Sciatic nerve (tissue), 2 donors: ENCODE measurements around the gene MRPL40. TPM values are rescaled to one million over a fixed set of nuclear protein-coding genes. Genes with fewer than 3 reads are reported as not detected.
A peak's percentile ranks its signal among the peaks of the same experiment; 100 is the strongest.
"Not testable (repeated sequence)": the region's sequence is repeated elsewhere in the genome, so short reads cannot be mapped to it uniquely, and the experiment has no call there.

Experiments
- ATAC-seq: fragments of 200-7000 bp; cut with Tn5 transposase; one replicate; pipeline ENCODE4 v1.9.1; 2020; ENCODE audit warnings: mild to moderate bottlenecking, moderate library complexity
- DNase-seq: peaks from one replicate; pipeline ENCODE4 v3.0.0-alpha.2; 2020; ENCODE audit warnings: low spot score
- intact Hi-C: fragments of 100-400 bp; cut with DNase I; formaldehyde crosslinking; loops from one replicate; pipeline ENCODE4 v1.14.2; 2022
- total RNA-seq: library from RNA; stranded (reverse); fragmentation: NEBNext Ultra II Directional; extraction: Animal tissue kit (Norgen Biotek cat#: 25700); gene quantifications from one replicate; pipeline ENCODE4 v1.2.1, GENCODE V29; 2021
- donor health status: DM: no; HTN: no; CAD: no.
- donor health status: DM: no; HTN: no; CAD: no.

The MRPL40 gene
- total RNA-seq, 1 donor from 2014 or later = 18.7 TPM

DNA sequence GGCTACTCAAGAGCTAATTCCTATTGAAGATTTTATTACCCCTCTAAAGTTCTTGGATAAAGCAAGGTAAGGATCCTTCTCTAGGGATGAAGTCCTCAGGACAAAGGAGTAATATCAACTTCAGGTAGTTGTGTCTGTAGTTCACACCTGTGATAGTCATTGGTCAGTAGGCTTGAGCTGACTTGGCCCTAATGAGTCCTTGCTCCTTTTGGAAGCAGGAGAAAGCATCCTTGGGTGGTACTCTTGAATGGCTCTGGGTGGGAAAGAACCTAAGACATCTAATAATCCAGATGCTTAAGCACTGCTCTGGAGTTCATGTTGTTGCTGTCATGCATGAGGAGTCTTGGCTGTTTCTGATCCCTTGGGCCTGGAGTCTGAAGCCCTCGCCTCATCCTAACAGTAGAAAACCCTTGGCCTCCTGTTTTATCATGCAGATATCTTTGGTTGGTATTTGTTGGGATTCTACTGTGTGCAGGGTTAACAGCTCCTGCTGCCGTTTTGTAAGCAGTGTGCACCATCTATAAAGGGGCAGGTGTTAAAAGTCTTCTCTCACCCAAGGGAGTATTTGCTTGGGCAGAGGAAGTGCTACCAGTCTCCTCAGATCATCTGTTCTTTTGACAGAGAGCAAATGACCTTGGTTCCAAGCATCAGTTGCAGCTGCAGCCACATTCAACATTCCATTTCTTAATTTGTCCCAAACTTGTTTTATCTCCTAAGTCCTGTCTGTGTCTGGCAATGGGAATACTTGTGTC lies 2.7 kb downstream of the MRPL40 start:
- ATAC-seq (no peak), DNase-seq (no peak)
- intact Hi-C loops = no loop called here

GRCh38 chr22:19436444-19437161 lies 4.3 kb downstream of the MRPL40 start:
- DNase-seq, intact Hi-C loops, ATAC-seq: not testable (repeated sequence)

- no peak for DNase-seq
- no peak for ATAC-seq
- intact Hi-C loops = no loop called here
These were observed 6.0 kb downstream of the MRPL40 start for GRCh38 chr22:19438298-19438697.

DNA sequence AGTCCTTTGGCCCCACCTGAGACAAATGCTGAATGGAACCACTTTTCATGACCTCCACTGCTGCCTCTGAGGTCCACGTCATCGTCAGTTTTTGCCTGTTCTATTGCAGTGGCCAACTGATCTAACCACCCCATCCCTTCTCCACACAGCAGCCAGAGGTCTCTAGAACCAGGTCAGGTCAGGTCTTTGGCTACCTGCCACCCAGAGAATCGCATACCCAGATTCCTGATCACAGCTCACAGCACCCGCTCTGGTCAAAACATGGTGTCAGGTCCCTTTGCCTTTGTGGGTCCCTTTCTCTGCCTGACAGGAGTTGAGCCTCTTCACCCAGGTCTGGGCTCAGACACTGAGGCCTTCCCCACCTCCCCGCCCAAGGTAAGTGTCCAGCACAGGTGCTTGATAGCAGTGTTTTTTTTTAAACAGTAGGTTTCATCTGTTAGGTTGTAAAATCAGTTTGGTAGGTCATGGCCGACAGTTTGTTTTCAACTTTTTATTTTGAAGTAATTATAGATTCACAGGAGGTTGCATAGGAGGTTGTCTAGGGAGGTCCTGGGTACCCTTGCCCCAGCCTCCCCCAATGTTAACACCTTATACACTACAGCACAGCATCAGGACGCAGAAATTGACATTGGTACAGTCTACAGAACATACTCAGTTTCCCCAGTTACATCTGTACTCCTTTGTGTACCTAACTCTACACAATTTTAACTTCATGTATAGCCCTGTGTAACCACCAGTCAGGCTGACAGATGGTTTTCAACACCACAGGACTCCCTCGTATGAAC lies 8.3 kb downstream of the MRPL40 start:
- no peak for ATAC-seq
- no peak for DNase-seq
- intact Hi-C loops = no loop called here

- intact Hi-C loops = no loop called here
- ATAC-seq = no peak
- DNase-seq = no peak
These were observed 9.8 kb downstream of the MRPL40 start for GRCh38 chr22:19442166-19442565.

GRCh38 chr22:19443544-19444211 lies 11.3 kb downstream of the MRPL40 start:
- DNase-seq (no peak), ATAC-seq (no peak)
- intact Hi-C loops = no loop called here

DNA sequence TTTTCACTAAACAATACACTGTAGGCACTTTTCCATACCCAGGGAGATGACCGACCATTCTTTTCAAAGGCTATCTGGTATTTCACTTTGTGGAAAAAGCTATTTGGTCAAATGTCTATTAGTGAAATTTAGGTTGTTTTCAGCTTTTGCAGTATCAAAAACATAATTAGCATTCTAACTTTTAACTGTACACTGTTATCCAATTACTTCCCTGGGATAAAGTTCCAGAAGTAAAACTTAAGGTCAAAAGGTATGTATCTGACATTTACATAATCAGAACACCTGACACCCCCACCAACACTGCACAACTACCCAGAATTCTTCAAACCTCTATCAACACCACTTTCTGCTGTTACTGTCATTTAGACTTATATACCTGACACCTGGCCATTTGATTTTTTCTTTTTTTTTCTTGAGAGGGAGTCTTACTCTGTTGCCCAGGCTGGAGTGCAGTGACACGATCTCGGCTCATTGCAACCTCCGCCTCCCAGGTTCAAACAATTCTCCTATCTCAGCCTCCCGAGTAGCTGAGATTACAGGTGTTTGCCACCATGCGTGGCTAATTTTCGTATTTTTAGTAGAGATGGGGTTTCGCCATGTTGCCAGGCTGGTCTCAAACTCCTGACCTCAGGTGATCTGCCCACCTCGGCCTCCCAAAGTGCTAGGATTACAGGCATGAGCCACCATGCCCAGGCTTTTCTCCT lies 13.1 kb downstream of the MRPL40 start:
- intact Hi-C loops, ATAC-seq, DNase-seq: not testable (repeated sequence)

- DNase-seq (no peak), ATAC-seq (peak; percentile 6)
- intact Hi-C loops = no loop called here
These were observed 14.4 kb downstream of the MRPL40 start for GRCh38 chr22:19446603-19447329.

DNA sequence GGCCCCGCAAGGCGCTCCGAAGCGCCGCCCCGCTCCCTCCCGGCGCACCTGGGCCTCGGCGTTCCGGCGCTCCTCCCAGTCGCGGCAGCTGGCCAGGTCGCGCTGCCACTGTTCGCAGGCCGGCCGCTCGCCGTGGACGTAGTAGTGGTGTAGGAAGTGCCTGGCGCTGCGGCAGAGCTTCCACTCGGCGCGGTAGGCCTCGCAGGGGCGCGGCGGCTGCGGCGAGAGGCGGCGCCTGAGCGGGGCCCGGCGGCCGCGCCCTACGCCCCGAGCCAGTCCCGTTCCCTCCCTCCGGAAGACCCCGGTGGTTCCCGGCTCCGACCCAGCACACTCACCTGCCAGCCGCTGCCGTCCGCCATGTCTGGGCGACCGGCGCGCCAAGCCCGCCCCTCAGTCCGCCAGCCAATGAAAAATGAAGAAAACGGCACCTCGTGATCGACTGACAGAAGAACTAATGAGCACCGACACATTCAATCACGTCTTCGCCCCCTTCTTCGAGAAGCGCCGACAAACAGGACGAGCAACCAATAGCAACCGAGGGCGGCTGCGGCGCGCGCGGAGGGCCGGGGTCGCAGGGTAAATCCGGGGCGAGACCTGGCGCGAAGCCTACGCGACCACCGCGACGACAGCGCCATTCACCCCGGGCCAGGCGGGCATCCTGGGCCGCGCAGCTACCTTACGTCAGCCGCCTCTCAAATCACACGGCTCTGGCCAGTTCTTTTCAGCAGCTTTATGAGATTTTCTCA lies 15.2 kb downstream of the MRPL40 start, which contains the start of gene C22orf39:
Gene C22orf39 (minus strand): TSS at position 382 of the 746 bp plus-strand sequence. CDS start 23 bp downstream, at position 359.
- peak; percentile 97 for ATAC-seq
- intact Hi-C loops = no loop called here
- peak; percentile 91 for DNase-seq

DNA sequence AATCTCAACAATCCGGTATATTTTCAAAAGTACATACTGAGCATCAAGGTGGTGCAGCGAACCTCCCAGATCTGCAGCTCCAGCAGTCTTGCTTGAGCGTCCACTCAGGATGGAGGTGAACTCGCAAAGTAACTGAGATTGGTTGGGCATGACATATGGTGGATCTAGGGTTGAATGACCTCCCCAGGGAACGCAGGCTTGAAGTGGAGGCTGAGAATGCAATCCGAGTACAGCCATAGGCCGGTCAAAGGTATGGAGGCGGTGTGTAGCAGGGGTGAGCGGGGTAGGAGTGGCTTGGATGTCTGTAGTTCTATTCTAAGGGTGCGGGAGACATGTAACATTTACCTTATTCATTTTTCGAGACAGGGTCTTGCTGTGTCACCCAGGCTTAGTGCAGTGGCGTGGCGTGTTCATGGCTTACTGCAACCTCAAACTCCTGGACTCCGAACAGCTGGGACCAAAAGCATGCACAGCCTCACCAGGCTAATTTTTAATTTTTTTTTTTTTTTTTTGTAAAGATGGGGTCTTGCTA lies 15.8 kb downstream of the MRPL40 start:
- peak; percentile 47 for ATAC-seq
- intact Hi-C loops = no loop called here

GRCh38 chr22:19448739-19449421 lies 16.5 kb downstream of the MRPL40 start:
- ATAC-seq = no peak
- intact Hi-C loops = no loop called here

More for the DNA sequence above, 15.8 kb downstream of the MRPL40 start:
- no peak for DNase-seq

GRCh38 chr22:19449422-19449767 lies 17.1 kb downstream of the MRPL40 start:
- no peak for ATAC-seq

More at GRCh38 chr22:19448739-19449421, 16.5 kb downstream of the MRPL40 start:
- no peak for DNase-seq

GRCh38 chr22:19450363-19451175 lies 18.2 kb downstream of the MRPL40 start:
- intact Hi-C loops = no loop called here
- DNase-seq (no peak), ATAC-seq (no peak)

More at GRCh38 chr22:19449422-19449767, 17.1 kb downstream of the MRPL40 start:
- DNase-seq = no peak
- intact Hi-C loops = no loop called here

DNA sequence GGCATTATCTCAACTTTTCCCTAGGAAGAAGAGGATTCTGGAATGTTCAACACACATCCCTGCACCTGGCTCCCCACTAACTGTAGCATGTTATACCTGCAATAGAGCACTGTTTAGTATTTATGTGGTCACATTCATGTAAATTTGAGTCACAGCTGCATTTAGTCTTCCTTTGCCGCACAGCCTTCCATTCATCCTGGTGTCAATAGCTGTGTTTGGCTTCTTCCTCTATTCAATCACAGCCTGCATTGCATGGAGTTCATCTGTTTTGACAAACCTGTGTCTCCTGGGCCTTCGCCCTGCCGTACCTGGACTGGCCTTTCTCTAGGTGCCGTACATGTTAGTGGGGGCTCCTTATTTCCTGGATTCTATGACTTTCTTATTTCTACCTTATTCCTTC lies 19.2 kb downstream of the MRPL40 start:
- DNase-seq = no peak
- ATAC-seq = no peak
- intact Hi-C loops = no loop called here

DNA sequence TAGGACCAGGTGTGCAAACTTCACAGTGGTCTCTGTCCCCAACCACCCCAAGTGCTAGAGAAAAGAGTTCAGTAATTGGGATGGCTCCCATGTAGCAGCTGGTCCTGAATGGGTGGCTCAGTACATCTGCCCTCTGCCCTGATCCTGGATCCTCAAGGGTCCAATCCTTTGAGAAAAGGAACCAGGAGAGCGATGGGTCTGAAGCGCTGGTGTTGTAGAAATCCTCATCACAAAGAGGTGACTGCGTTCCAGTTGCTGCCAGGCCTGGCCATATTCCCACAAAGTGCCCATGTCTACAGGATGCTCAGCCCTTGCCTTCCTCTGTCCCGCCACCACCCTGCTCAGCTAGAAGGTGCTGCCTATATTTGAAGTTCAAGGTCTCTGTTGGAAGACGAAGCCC lies 21.4 kb downstream of the MRPL40 start:
- ATAC-seq (no peak), DNase-seq (no peak)
- intact Hi-C loops = no loop called here

DNA sequence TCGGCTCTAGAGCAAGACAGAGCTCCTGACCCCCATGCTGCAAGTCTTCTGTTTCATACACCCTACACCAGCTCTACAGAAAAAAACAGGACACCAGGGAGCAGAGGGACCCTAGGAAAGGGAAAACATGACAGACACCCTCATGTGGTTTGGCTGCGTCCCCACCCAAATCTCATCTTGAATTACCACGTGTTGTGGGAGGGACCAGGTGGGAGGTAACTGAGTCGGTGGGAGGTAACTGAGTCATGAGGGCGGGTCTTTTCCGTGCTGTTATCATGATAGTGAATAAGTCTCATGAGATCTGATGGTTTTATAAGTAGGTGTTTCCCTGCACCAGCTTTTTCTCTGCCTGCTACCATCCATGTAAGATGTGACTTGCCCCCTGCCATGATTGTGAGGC lies 21.8 kb downstream of the MRPL40 start:
- no peak for DNase-seq
- intact Hi-C loops = no loop called here
- ATAC-seq = no peak
